Astrocyte of the spinal cord (primary cell): Measurements from ENCODE around the gene ETNK2.

Experiments used
- DNase-seq: peaks from one replicate; pipeline ENCODE4 v3.0.0; 2011; ENCODE audit warnings: low read depth, low spot score
- H3K4me3 ChIP-seq: 2 replicates; pipeline ENCODE4 v1.5.1; 2011; ENCODE audit warnings: low read depth, mild to moderate bottlenecking, low read length, moderate library complexity
- in situ Hi-C: cut with HindIII; loops from 2 replicates; pipeline ENCODE4 v1.10.0; 2017; ENCODE audit warnings: low sequenced_read_pairs
- TF ChIP-seq, protein P1 (sequence below): IDR thresholded peaks from 2 replicates; pipeline ENCODE4 v1.5.1; 2012; ENCODE audit warnings: low read depth, mild to moderate bottlenecking, low read length, inconsistent platforms

The ETNK2 gene

DNA sequence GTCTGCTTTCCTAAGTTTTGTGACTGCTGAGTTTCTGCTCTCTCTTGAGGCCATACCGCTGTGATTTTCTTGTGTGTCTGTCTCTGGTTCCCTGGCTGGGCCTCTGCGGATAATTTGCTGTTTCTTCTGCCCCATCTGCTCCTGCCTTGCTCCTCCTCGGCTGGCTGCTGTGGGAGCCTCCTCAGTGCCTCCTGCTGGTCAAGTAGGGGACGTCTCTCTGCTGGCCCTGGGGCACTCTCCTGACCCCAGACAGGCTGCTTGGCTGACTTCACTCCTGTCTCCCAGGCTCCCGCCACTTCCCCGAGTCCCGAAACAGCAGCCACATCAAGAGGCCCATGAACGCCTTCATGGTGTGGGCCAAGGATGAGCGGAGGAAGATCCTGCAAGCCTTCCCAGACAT is 28.5 kb downstream of the ETNK2 start:
- no peak overlapping the region for H3K4me3 ChIP-seq
- TF ChIP-seq, protein P1, sequence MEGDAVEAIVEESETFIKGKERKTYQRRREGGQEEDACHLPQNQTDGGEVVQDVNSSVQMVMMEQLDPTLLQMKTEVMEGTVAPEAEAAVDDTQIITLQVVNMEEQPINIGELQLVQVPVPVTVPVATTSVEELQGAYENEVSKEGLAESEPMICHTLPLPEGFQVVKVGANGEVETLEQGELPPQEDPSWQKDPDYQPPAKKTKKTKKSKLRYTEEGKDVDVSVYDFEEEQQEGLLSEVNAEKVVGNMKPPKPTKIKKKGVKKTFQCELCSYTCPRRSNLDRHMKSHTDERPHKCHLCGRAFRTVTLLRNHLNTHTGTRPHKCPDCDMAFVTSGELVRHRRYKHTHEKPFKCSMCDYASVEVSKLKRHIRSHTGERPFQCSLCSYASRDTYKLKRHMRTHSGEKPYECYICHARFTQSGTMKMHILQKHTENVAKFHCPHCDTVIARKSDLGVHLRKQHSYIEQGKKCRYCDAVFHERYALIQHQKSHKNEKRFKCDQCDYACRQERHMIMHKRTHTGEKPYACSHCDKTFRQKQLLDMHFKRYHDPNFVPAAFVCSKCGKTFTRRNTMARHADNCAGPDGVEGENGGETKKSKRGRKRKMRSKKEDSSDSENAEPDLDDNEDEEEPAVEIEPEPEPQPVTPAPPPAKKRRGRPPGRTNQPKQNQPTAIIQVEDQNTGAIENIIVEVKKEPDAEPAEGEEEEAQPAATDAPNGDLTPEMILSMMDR = peak; percentile 48
- DNase-seq = no peak
- in situ Hi-C loops = no loop called here

DNA sequence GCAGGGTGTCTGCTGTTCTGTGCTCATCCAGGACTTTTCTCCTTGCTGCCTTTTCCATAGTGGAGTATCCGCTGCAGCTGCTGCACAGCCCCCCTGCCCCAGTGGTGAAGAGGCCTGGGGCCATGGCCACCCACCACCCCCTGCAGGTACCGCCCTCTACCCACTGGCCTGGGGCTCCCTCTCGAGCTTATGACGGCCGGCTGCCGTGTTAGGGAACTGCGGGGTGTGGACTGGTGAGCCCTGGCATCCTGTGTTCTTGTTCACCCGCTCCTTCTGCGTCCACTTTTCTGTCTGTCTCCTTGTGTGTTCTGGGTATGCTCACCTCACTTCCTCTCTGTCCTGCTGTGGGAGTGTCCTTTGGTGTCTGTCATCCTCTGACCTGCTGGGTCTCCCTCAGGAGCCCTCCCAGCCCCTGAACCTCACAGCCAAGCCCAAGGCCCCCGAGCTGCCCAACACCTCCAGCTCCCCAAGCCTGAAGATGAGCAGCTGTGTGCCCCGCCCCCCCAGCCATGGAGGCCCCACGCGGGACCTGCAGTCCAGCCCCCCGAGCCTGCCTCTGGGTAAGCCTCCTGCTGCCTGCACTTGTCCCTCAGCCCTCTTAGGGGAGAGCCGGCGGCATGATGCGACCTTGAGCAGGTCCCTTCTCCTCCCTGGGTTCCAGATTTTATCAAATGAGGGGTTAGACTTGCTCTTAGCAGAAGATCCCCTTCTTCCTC is 29.8 kb downstream of the ETNK2 start:
- H3K4me3 ChIP-seq = no peak overlapping the region
- in situ Hi-C loops = no loop called here
- TF ChIP-seq, protein P1 = no peak
- DNase-seq = no peak

DNA sequence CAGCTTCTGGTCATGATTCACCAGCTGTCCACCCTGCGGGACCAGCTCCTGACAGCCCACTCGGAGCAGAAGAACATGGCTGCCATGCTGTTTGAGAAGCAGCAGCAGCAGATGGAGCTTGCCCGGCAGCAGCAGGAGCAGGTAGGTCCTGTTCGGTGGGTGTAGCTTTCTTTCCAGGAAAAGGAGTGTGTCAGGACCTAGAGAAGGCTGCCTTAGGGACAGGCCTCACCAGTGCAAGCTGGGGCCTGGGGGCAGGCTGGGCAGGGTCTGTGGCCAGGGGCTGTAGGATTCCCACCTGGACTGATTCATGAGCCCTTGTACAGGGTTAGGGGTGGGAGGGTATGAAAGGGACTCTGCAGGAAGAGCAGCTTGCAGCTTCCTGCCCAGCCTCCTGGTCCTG is 35.3 kb downstream of the ETNK2 start:
- TF ChIP-seq, protein P1 = no peak
- DNase-seq = no peak
- no peak overlapping the region for H3K4me3 ChIP-seq
- in situ Hi-C loops = no loop called here

DNA sequence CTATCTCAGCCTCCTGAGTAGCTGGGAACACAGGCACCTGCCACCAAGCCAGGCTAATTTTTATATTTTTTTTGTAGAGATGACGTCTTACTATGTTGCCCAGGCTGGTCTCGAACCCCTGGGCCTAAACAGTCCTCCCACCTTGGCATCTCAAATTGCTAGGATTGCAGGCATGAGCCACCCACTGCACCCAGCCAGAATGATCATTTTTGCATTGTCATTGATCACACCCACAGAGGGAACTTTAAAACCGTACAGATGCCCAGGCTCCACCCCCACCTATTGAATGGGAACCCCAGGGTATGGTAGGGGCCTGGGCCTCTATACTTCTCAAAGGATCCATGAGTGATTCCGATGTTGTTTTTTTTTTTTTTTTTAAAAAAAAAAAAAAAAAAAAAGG is 36.7 kb downstream of the ETNK2 start:
- in situ Hi-C loops = no loop called here
- TF ChIP-seq, protein P1 = no peak
- no peak for DNase-seq

DNA sequence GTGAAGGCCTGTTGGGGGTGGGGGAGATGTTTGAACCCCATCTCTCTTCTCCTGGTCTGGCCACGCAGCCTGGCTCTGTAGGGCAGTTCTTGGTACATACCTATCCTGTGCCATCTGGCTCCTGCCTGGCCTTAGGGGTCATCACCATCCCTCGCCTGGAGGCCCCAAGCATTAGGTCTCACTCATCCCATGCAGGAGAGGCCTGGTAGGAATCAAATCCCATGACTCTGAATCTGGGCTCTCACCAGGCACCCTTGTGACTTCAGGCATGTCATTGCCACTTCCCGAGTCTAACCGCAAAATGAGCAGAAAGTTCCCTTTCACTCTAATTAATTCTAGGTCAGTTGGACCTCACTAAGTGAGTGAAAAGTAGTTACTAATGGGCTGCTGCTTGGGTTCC is 37.2 kb downstream of the ETNK2 start:
- TF ChIP-seq, protein P1 = no peak
- in situ Hi-C loops = no loop called here
- no peak for DNase-seq
- H3K4me3 ChIP-seq = no peak overlapping the region

More for the DNA sequence above, 36.7 kb downstream of the ETNK2 start:
- H3K4me3 ChIP-seq = no peak overlapping the region

DNA sequence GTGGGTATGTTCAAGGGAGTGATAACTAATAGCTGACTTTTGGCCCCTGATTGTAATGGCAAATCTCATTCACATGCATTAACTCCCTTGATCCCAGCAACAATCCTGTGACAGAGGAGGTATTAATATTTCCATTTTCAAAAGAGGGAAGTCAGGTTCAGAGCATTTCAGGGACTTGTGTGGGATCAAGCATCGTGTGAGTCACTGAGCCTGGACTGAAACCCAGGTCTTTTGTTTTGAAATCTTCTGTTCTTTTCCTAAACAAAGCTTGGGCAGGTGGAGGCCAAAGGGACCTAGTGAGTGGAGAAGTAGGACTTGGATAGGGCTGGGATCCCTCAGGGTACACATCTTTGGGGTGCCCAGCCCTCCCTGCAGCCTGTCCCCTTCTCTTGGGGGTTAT is 37.9 kb downstream of the ETNK2 start:
- H3K4me3 ChIP-seq = no peak overlapping the region
- DNase-seq = no peak
- TF ChIP-seq, protein P1 = no peak
- in situ Hi-C loops = no loop called here
